ENCODE measurements around the gene MACO1. TPM values are rescaled to one million over a fixed set of nuclear protein-coding genes. Genes with fewer than 3 reads are reported as not detected.
A peak's percentile ranks its signal among the peaks of the same experiment; 100 is the strongest.

MACO1 gene
- total RNA-seq, 2 experiments from 2014 or later: 24.1 to 24.9 TPM

DNA sequence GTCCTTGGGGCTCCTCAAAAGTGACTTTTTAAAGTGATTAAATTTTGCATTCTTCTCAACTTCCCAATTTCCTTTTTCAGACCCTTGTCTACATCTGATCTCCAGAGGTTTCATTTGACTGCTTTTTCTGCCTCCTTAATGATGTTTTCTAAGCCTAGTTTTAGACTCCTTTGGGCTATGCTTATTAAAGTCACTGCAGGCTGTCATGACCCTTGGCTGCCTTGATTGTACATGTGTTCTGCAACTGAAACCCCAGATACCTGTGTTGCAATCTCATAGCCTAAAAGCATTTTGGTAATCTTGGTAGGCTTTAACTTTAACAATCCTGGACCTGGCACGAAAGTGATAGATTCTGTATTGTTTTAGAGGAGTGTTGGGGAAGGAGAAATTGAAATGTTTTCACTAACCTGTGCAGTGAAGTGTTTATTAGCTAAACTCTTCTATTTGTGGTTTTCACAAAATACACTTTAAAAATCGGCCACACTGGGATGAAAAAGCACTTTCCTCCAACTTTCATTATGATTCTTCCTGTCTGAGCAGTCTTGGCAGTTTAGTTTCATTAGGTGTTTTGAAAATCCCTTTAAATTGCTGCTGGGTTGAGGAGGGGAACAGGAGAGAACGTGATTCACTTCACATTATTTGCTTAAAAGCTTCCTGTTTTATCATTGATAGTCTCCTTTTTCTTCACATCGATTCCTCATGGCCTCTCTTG, 4.9 kb downstream of the MACO1 start:
- intact Hi-C loops (cut with DNase I, micrococcal nuclease): loop anchor here in 1 of 2 experiments (10.0 kb wide), 1 partner anchor 101 kb away; the partner anchor contains the start of gene TMEM50A
- H3K4me1 ChIP-seq (ENCODE audit: insufficient read depth, low read length): peaks cover 17% of the 10 kb centered on the region
- Mint-ChIP-seq H3K9me3 (no peaks in the 10 kb centered on the region), H3K27ac (peak overlapping the region; percentile 84), H3K36me3 (ENCODE audit: low read depth) (peaks cover 12% of the 10 kb centered on the region), H3K27me3 (no peaks in the 10 kb centered on the region), H3K4me1 (ENCODE audit: low read depth) (peaks cover 66% of the 10 kb centered on the region), H3K4me3 (peak overlapping the region; percentile 85)
- no peaks in the 10 kb centered on the region for H3K27me3 ChIP-seq (ENCODE audit: control insufficient read depth in 1 of 2, insufficient read depth in 2 of 2, low read length in 2 of 2)
- H3K9me3 ChIP-seq (ENCODE audit: control insufficient read depth in 1 of 2, insufficient read depth in 1 of 2, low read length in 2 of 2): no peaks in the 10 kb centered on the region
- H3K36me3 ChIP-seq (ENCODE audit: insufficient read depth, low read length): peaks cover 8% of the 10 kb centered on the region
- H3K27ac ChIP-seq (ENCODE audit: low read depth in 1 of 2, low read length in 2 of 2): peak overlapping the region in 1 of 2 donors; percentile 1
- ChIA-PET POLR2A (interaction anchor here (1.1 to 1.2 kb wide), 3 partner anchors 108 to 384 kb away, joined by 3 read pairs; partner anchors contain the start of genes LDLRAP1, MTFR1L and SYF2), CTCF (interaction anchor here (0.6 to 1.6 kb wide), 5 partner anchors 8 to 40 kb away, joined by 3 to 4 read pairs (median 3); no protein-coding TSS in a partner anchor)
- DNase-seq: no peak
- no peak for ATAC-seq (ENCODE audit: poor library complexity)
- TF ChIP-seq, protein P1, sequence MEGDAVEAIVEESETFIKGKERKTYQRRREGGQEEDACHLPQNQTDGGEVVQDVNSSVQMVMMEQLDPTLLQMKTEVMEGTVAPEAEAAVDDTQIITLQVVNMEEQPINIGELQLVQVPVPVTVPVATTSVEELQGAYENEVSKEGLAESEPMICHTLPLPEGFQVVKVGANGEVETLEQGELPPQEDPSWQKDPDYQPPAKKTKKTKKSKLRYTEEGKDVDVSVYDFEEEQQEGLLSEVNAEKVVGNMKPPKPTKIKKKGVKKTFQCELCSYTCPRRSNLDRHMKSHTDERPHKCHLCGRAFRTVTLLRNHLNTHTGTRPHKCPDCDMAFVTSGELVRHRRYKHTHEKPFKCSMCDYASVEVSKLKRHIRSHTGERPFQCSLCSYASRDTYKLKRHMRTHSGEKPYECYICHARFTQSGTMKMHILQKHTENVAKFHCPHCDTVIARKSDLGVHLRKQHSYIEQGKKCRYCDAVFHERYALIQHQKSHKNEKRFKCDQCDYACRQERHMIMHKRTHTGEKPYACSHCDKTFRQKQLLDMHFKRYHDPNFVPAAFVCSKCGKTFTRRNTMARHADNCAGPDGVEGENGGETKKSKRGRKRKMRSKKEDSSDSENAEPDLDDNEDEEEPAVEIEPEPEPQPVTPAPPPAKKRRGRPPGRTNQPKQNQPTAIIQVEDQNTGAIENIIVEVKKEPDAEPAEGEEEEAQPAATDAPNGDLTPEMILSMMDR (IDR thresholded peaks at IDR 0.05): no peak
- no peak overlapping the region for H3K4me3 ChIP-seq (ENCODE audit: low read length)

DNA sequence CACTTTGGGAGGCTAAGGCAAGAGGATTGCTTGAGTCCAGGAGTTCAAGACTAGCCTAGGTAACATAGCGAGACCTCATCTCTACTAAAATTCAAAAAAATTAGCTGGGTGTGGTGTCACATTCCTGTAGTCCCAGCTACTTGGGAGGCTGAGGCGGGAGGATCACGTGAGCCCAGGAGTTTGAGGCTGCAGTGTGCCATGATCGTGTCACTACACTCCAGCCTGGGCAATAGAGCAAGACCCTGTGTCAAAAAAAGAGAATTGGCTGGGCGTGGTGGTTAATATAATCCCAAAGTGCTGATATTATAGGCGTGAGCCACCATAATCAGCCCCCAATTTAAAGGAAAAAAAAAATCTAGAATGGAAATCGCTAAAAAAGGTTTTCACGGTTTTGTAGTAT, 7.0 kb downstream of the MACO1 start:
- no peak for ATAC-seq (ENCODE audit: poor library complexity)
- no peak overlapping the region for H3K27ac ChIP-seq (ENCODE audit: low read depth in 1 of 2, low read length in 2 of 2)
- ChIA-PET POLR2A (no interaction called here), CTCF (no interaction called here)
- Mint-ChIP-seq H3K27me3 (no peaks in the 10 kb centered on the region), H3K4me3 (no peak overlapping the region), H3K36me3 (ENCODE audit: low read depth) (peaks cover 10% of the 10 kb centered on the region), H3K4me1 (ENCODE audit: low read depth) (peaks cover 67% of the 10 kb centered on the region), H3K27ac (no peak overlapping the region), H3K9me3 (no peaks in the 10 kb centered on the region)
- no peaks in the 10 kb centered on the region for H3K9me3 ChIP-seq (ENCODE audit: control insufficient read depth in 1 of 2, insufficient read depth in 1 of 2, low read length in 2 of 2)
- intact Hi-C loops (cut with DNase I, micrococcal nuclease): loop anchor here in 1 of 2 experiments (10.0 kb wide), 1 partner anchor 103 kb away; the partner anchor contains the start of gene TMEM50A
- DNase-seq: no peak
- H3K27me3 ChIP-seq (ENCODE audit: control insufficient read depth in 1 of 2, insufficient read depth in 2 of 2, low read length in 2 of 2): no peaks in the 10 kb centered on the region
- H3K4me3 ChIP-seq (ENCODE audit: low read length): no peak overlapping the region
- peaks cover 17% of the 10 kb centered on the region for H3K4me1 ChIP-seq (ENCODE audit: insufficient read depth, low read length)
- TF ChIP-seq, protein P1 (IDR thresholded peaks at IDR 0.05): no peak
- peaks cover 8% of the 10 kb centered on the region for H3K36me3 ChIP-seq (ENCODE audit: insufficient read depth, low read length)

DNA sequence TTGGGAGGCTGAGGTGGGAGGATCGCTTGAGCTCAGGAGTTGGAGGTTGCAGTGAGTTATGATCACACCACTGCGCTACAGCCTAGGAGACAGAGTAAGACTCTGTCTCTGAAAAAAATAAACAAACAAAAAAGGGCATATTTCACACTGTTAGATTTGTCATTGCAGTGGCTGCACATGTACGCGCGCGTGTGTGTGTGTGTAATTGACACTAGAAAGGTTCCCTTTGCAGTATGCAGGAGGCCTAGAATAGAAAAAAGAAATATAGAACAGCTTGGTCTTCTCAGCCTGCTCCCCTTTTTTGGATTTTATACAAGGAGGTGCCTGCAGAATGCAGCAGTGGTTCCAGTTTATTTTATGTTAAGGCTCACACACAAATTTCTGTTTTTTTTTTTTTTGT, 8.6 kb downstream of the MACO1 start:
- Mint-ChIP-seq H3K27ac (no peak overlapping the region), H3K4me3 (no peak overlapping the region), H3K27me3 (no peaks in the 10 kb centered on the region), H3K4me1 (ENCODE audit: low read depth) (peaks cover 63% of the 10 kb centered on the region), H3K36me3 (ENCODE audit: low read depth) (peaks cover 17% of the 10 kb centered on the region), H3K9me3 (no peaks in the 10 kb centered on the region)
- no peak for ATAC-seq (ENCODE audit: poor library complexity)
- no peak overlapping the region for H3K4me3 ChIP-seq (ENCODE audit: low read length)
- CTCF ChIA-PET: interaction anchor here (0.7 kb wide), 1 partner anchor 8 kb away, joined by 3 read pairs; no protein-coding TSS in a partner anchor
- H3K9me3 ChIP-seq (ENCODE audit: control insufficient read depth in 1 of 2, insufficient read depth in 1 of 2, low read length in 2 of 2): no peaks in the 10 kb centered on the region
- no peaks in the 10 kb centered on the region for H3K27me3 ChIP-seq (ENCODE audit: control insufficient read depth in 1 of 2, insufficient read depth in 2 of 2, low read length in 2 of 2)
- no peak overlapping the region for H3K27ac ChIP-seq (ENCODE audit: low read depth in 1 of 2, low read length in 2 of 2)
- peaks cover 10% of the 10 kb centered on the region for H3K4me1 ChIP-seq (ENCODE audit: insufficient read depth, low read length)
- DNase-seq: no peak
- TF ChIP-seq, protein P1 (IDR thresholded peaks at IDR 0.05): no peak
- peaks cover 8% of the 10 kb centered on the region for H3K36me3 ChIP-seq (ENCODE audit: insufficient read depth, low read length)
- POLR2A ChIA-PET: no interaction called here
- intact Hi-C loops (cut with DNase I, micrococcal nuclease): loop anchor here in 1 of 2 experiments (10.0 kb wide), 1 partner anchor 104 kb away; the partner anchor contains the start of gene TMEM50A
